HG03342 (cell line): ENCODE data around the gene PAQR4.
"Not testable (repeated sequence)": the region's sequence is repeated elsewhere in the genome, so short reads cannot be mapped to it uniquely, and the experiment has no call there.

Source experiments
- ATAC-seq: cut with Tn5 transposase; IDR thresholded peaks from one replicate; pipeline ENCODE4 v1.9.1; 2021; ENCODE audit warnings: mild to moderate bottlenecking, moderate library complexity; ENCODE audit not compliant: unreplicated experiment

The PAQR4 gene

GRCh38 chr16:2968738-2969544 lies at the start of gene PAQR4:
PAQR4 (plus strand) TSS chr16:2969348; CDS start chr16:2969675, 327 bp downstream.
- peak; percentile 70 for ATAC-seq

- ATAC-seq = no peak
Measured at GRCh38 chr16:2919511-2920255, 49.5 kb upstream of the PAQR4 start.

GRCh38 chr16:2923481-2923880 lies 45.7 kb upstream of the PAQR4 start:
- no peak for ATAC-seq

- ATAC-seq = no peak
Measured at GRCh38 chr16:2924901-2925755, 44.0 kb upstream of the PAQR4 start.

GRCh38 chr16:2925951-2926649 lies 43.0 kb upstream of the PAQR4 start:
- no peak for ATAC-seq

GRCh38 chr16:2926650-2926999 lies 42.5 kb upstream of the PAQR4 start:
- no peak for ATAC-seq

GRCh38 chr16:2927010-2927646 lies 42.0 kb upstream of the PAQR4 start:
- ATAC-seq = no peak

- ATAC-seq = not testable (repeated sequence)
Measured at GRCh38 chr16:2928151-2928550, 41.0 kb upstream of the PAQR4 start.

GRCh38 chr16:2928796-2929195 lies 40.4 kb upstream of the PAQR4 start:
- no peak for ATAC-seq

- no peak for ATAC-seq
Measured at GRCh38 chr16:2929693-2930092, 39.5 kb upstream of the PAQR4 start.

GRCh38 chr16:2930236-2930635 lies 38.9 kb upstream of the PAQR4 start:
- no peak for ATAC-seq

- not testable (repeated sequence) for ATAC-seq
Measured at GRCh38 chr16:2931231-2931914, 37.8 kb upstream of the PAQR4 start.

- ATAC-seq = no peak
Measured at GRCh38 chr16:2933136-2933535, 36.0 kb upstream of the PAQR4 start.

GRCh38 chr16:2933701-2934100 lies 35.4 kb upstream of the PAQR4 start:
- no peak for ATAC-seq

GRCh38 chr16:2934450-2934849 lies 34.7 kb upstream of the PAQR4 start:
- ATAC-seq = no peak

- no peak for ATAC-seq
Measured at GRCh38 chr16:2936436-2937011, 32.6 kb upstream of the PAQR4 start.

- no peak for ATAC-seq
Measured at GRCh38 chr16:2937170-2937569, 32.0 kb upstream of the PAQR4 start.

- ATAC-seq = no peak
Measured at GRCh38 chr16:2938206-2938605, 30.9 kb upstream of the PAQR4 start.

- no peak for ATAC-seq
Measured at GRCh38 chr16:2939968-2940367, 29.2 kb upstream of the PAQR4 start.
